ENCODE measurements around the gene DHX15.

Gene DHX15

GRCh38 chr4:24569662-24570061 lies 14.7 kb downstream of the DHX15 start:
- Histone ChIP-seq H3K4me3 (ENCODE audit: insufficient read depth, low read depth, low read length, poor library complexity, severe bottlenecking) (no peak overlapping the region), H3K36me3 (ENCODE audit: control insufficient read depth, insufficient read depth, low read length) (peaks cover 29% of the 10 kb centered on the region), H3K4me1 (ENCODE audit: control insufficient read depth, insufficient read depth, low read length, poor library complexity, severe bottlenecking) (peaks cover 16% of the 10 kb centered on the region), H3K27me3 (replicated peaks; ENCODE audit: control insufficient read depth, insufficient read depth, low read length, poor library complexity, severe bottlenecking) (no peaks in the 10 kb centered on the region), H3K9me3 (ENCODE audit: control insufficient read depth, low read length) (no peaks in the 10 kb centered on the region), H3K27ac (ENCODE audit: insufficient read depth, low read length, poor library complexity, severe bottlenecking) (no peak overlapping the region)
- no peak for DNase-seq

- no peaks in the 10 kb centered on the region for H3K27me3 ChIP-seq (replicated peaks; ENCODE audit: control insufficient read depth, insufficient read depth, low read length, poor library complexity, severe bottlenecking)
- H3K36me3 ChIP-seq (ENCODE audit: control insufficient read depth, insufficient read depth, low read length): peaks cover 25% of the 10 kb centered on the region
- no peak overlapping the region for H3K4me3 ChIP-seq (ENCODE audit: insufficient read depth, low read depth, low read length, poor library complexity, severe bottlenecking)
- no peaks in the 10 kb centered on the region for H3K9me3 ChIP-seq (ENCODE audit: control insufficient read depth, low read length)
- peaks cover 16% of the 10 kb centered on the region for H3K4me1 ChIP-seq (ENCODE audit: control insufficient read depth, insufficient read depth, low read length, poor library complexity, severe bottlenecking)
- H3K27ac ChIP-seq (ENCODE audit: insufficient read depth, low read length, poor library complexity, severe bottlenecking): no peak overlapping the region
- DNase-seq: no peak
Observed at GRCh38 chr4:24568425-24568824, 15.9 kb downstream of the DHX15 start.

- DNase-seq: no peak
- H3K36me3 ChIP-seq (ENCODE audit: control insufficient read depth, insufficient read depth, low read length): peaks cover 24% of the 10 kb centered on the region
- H3K4me3 ChIP-seq (ENCODE audit: insufficient read depth, low read depth, low read length, poor library complexity, severe bottlenecking): no peak overlapping the region
- H3K4me1 ChIP-seq (ENCODE audit: control insufficient read depth, insufficient read depth, low read length, poor library complexity, severe bottlenecking): peaks cover 7% of the 10 kb centered on the region
- no peaks in the 10 kb centered on the region for H3K9me3 ChIP-seq (ENCODE audit: control insufficient read depth, low read length)
- H3K27me3 ChIP-seq (replicated peaks; ENCODE audit: control insufficient read depth, insufficient read depth, low read length, poor library complexity, severe bottlenecking): no peaks in the 10 kb centered on the region
- no peak overlapping the region for H3K27ac ChIP-seq (ENCODE audit: insufficient read depth, low read length, poor library complexity, severe bottlenecking)
Observed at GRCh38 chr4:24565054-24565453, 19.3 kb downstream of the DHX15 start.

- Histone ChIP-seq H3K36me3 (ENCODE audit: control insufficient read depth, insufficient read depth, low read length) (peaks cover 24% of the 10 kb centered on the region), H3K4me3 (ENCODE audit: insufficient read depth, low read depth, low read length, poor library complexity, severe bottlenecking) (no peak overlapping the region), H3K4me1 (ENCODE audit: control insufficient read depth, insufficient read depth, low read length, poor library complexity, severe bottlenecking) (peaks cover 5% of the 10 kb centered on the region), H3K27ac (ENCODE audit: insufficient read depth, low read length, poor library complexity, severe bottlenecking) (no peak overlapping the region), H3K9me3 (ENCODE audit: control insufficient read depth, low read length) (no peaks in the 10 kb centered on the region), H3K27me3 (replicated peaks; ENCODE audit: control insufficient read depth, insufficient read depth, low read length, poor library complexity, severe bottlenecking) (no peaks in the 10 kb centered on the region)
- no peak for DNase-seq
Observed at GRCh38 chr4:24564488-24564887, 19.9 kb downstream of the DHX15 start.

GRCh38 chr4:24561438-24562139 lies 22.8 kb downstream of the DHX15 start:
- no peak overlapping the region for H3K27ac ChIP-seq (ENCODE audit: insufficient read depth, low read length, poor library complexity, severe bottlenecking)
- H3K27me3 ChIP-seq (replicated peaks; ENCODE audit: control insufficient read depth, insufficient read depth, low read length, poor library complexity, severe bottlenecking): no peaks in the 10 kb centered on the region
- peaks cover 20% of the 10 kb centered on the region for H3K36me3 ChIP-seq (ENCODE audit: control insufficient read depth, insufficient read depth, low read length)
- no peak overlapping the region for H3K4me3 ChIP-seq (ENCODE audit: insufficient read depth, low read depth, low read length, poor library complexity, severe bottlenecking)
- no peaks in the 10 kb centered on the region for H3K4me1 ChIP-seq (ENCODE audit: control insufficient read depth, insufficient read depth, low read length, poor library complexity, severe bottlenecking)
- DNase-seq: no peak
- no peaks in the 10 kb centered on the region for H3K9me3 ChIP-seq (ENCODE audit: control insufficient read depth, low read length)

GRCh38 chr4:24560868-24561368 lies 23.4 kb downstream of the DHX15 start:
- H3K27ac ChIP-seq (ENCODE audit: insufficient read depth, low read length, poor library complexity, severe bottlenecking): no peak overlapping the region
- no peak for DNase-seq
- peaks cover 14% of the 10 kb centered on the region for H3K36me3 ChIP-seq (ENCODE audit: control insufficient read depth, insufficient read depth, low read length)
- no peaks in the 10 kb centered on the region for H3K4me1 ChIP-seq (ENCODE audit: control insufficient read depth, insufficient read depth, low read length, poor library complexity, severe bottlenecking)
- H3K4me3 ChIP-seq (ENCODE audit: insufficient read depth, low read depth, low read length, poor library complexity, severe bottlenecking): no peak overlapping the region
- H3K27me3 ChIP-seq (replicated peaks; ENCODE audit: control insufficient read depth, insufficient read depth, low read length, poor library complexity, severe bottlenecking): no peaks in the 10 kb centered on the region
- H3K9me3 ChIP-seq (ENCODE audit: control insufficient read depth, low read length): no peaks in the 10 kb centered on the region

DNA sequence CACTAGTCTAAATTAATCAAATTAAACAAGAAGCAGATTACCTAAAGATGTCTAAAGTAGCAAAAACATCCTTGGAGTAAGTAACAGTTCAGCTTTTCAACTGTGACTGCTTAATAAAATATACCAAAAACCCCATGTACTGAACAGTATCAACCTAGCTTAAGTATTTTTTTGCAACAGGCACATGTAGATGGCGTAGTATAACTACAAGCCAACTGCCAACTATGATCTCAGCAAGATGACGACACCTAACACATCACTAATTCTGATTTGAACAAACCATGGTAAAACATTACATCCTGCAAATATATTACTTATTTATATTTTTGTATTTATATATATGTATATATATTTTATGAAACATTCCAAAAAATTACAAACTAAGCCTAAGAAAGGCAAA lies 24.5 kb downstream of the DHX15 start:
- Histone ChIP-seq H3K9me3 (ENCODE audit: control insufficient read depth, low read length) (no peaks in the 10 kb centered on the region), H3K27ac (ENCODE audit: insufficient read depth, low read length, poor library complexity, severe bottlenecking) (no peak overlapping the region), H3K36me3 (ENCODE audit: control insufficient read depth, insufficient read depth, low read length) (peaks cover 9% of the 10 kb centered on the region), H3K27me3 (replicated peaks; ENCODE audit: control insufficient read depth, insufficient read depth, low read length, poor library complexity, severe bottlenecking) (no peaks in the 10 kb centered on the region), H3K4me3 (ENCODE audit: insufficient read depth, low read depth, low read length, poor library complexity, severe bottlenecking) (no peak overlapping the region), H3K4me1 (ENCODE audit: control insufficient read depth, insufficient read depth, low read length, poor library complexity, severe bottlenecking) (no peaks in the 10 kb centered on the region)
- no peak for DNase-seq

DNA sequence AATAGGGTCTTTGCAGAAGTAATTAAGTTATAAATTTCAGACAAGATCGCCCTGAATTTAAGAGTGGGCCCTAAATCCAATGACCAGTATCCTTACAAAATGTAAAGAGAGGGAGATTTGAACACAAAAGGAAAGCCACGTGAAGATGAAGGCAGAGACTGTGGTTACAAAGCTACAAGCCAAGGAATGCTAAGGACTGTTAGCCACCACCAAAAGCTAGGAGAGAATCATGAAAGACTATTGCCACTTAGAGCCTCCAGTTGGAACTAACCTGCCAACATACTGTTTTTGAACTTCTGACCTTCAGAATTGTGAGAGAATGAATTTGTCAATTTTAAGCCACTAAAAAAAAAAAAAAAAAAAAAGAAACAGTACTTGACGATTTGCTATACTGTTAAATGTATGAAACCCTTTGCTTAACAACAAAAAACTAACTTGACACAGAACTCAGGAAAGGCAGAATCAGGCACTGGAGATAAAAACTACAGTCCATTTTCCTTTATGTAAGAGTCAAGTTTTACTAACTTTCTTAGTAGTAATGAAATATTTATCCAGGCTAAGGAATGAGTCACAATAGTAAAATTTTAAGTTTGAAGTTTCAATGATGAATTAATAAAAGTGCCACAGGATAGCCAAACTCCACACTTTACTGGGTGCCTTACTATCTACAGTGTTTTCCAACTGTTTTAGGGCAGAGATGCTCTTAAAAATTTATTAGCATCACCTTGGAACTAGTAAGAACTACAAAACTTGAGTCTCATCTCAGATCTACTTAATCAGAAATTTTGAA lies 25.1 kb downstream of the DHX15 start:
- Histone ChIP-seq H3K4me3 (ENCODE audit: insufficient read depth, low read depth, low read length, poor library complexity, severe bottlenecking) (no peak overlapping the region), H3K9me3 (ENCODE audit: control insufficient read depth, low read length) (no peaks in the 10 kb centered on the region), H3K36me3 (ENCODE audit: control insufficient read depth, insufficient read depth, low read length) (peaks cover 11% of the 10 kb centered on the region), H3K4me1 (ENCODE audit: control insufficient read depth, insufficient read depth, low read length, poor library complexity, severe bottlenecking) (no peaks in the 10 kb centered on the region), H3K27ac (ENCODE audit: insufficient read depth, low read length, poor library complexity, severe bottlenecking) (no peak overlapping the region), H3K27me3 (replicated peaks; ENCODE audit: control insufficient read depth, insufficient read depth, low read length, poor library complexity, severe bottlenecking) (no peaks in the 10 kb centered on the region)
- DNase-seq: no peak

GRCh38 chr4:24557026-24558025 lies 27.0 kb downstream of the DHX15 start:
- Histone ChIP-seq H3K27ac (ENCODE audit: insufficient read depth, low read length, poor library complexity, severe bottlenecking) (no peak overlapping the region), H3K36me3 (ENCODE audit: control insufficient read depth, insufficient read depth, low read length) (peaks cover 20% of the 10 kb centered on the region), H3K4me1 (ENCODE audit: control insufficient read depth, insufficient read depth, low read length, poor library complexity, severe bottlenecking) (no peaks in the 10 kb centered on the region), H3K27me3 (replicated peaks; ENCODE audit: control insufficient read depth, insufficient read depth, low read length, poor library complexity, severe bottlenecking) (no peaks in the 10 kb centered on the region), H3K4me3 (ENCODE audit: insufficient read depth, low read depth, low read length, poor library complexity, severe bottlenecking) (no peak overlapping the region), H3K9me3 (ENCODE audit: control insufficient read depth, low read length) (no peaks in the 10 kb centered on the region)
- no peak for DNase-seq
